ENCODE measurements around the gene FBXL7. TPM values are rescaled to one million over a fixed set of nuclear protein-coding genes. Genes with fewer than 3 reads are reported as not detected.

FBXL7 gene
- total and polyA plus RNA-seq, 4 donors, result 0.24 to 1.4 (median 1.2) TPM

- 86% methylated on average over 4 of the region's 4 CpGs for WGBS
- Histone ChIP-seq H3K9ac (ENCODE audit: low read depth in 1 of 2, low read length in 2 of 2) (no peak overlapping the region), H3K4me3 (ENCODE audit: low read depth in 1 of 3, low read length in 3 of 3) (no peak overlapping the region), H3K27ac (ENCODE audit: low read depth in 1 of 2, low read length in 2 of 2) (no peak overlapping the region), H3K27me3 (ENCODE audit: control insufficient read depth in 4 of 4, insufficient read depth in 4 of 4, low read length in 3 of 4) (no peaks in the 10 kb centered on the region), H3K9me3 (ENCODE audit: control insufficient read depth in 4 of 4, low read length in 3 of 4) (no peaks in the 10 kb centered on the region), H3K4me1 (ENCODE audit: control insufficient read depth in 4 of 4, insufficient read depth in 4 of 4, low read length in 3 of 4) (no peaks in the 10 kb centered on the region), H3K36me3 (ENCODE audit: control insufficient read depth in 4 of 4, insufficient read depth in 3 of 4, low read depth in 1 of 4, low read length in 3 of 4) (no peaks in the 10 kb centered on the region)
- no peak for DNase-seq (ENCODE audit: low spot score)
- no peak for TF ChIP-seq EGR1 (IDR thresholded peaks at IDR 0.05; ENCODE audit: low read depth in 2 of 2)
These were observed 44.1 kb downstream of the FBXL7 start for GRCh38 chr5:15544039-15544438.

- no peaks in the 10 kb centered on the region for H3K4me1 ChIP-seq (ENCODE audit: control insufficient read depth in 4 of 4, insufficient read depth in 4 of 4, low read length in 3 of 4)
- TF ChIP-seq EGR1 (IDR thresholded peaks at IDR 0.05; ENCODE audit: low read depth in 2 of 2) (no peak), TAF1 (conservative IDR thresholded peaks at IDR 0.05) (no peak), JUND (IDR thresholded peaks at IDR 0.05) (no peak), ATF3 (IDR thresholded peaks at IDR 0.05) (no peak), HNF4A (conservative IDR thresholded peaks at IDR 0.05) (no peak), YY1 (IDR thresholded peaks at IDR 0.05) (no peak), RAD21 (IDR thresholded peaks at IDR 0.05) (no peak), HNF4G (IDR thresholded peaks at IDR 0.05) (no peak), CTCF (IDR thresholded peaks at IDR 0.05; ENCODE audit: low read depth, low read length, missing input control) (no peak), FOXA2 (IDR thresholded peaks at IDR 0.05) (no peak), REST (IDR thresholded peaks at IDR 0.05) (no peak), GABPA (IDR thresholded peaks at IDR 0.05 in 1 of 2, conservative IDR thresholded peaks at IDR 0.05 in 1 of 2) (no peak), FOXA1 (IDR thresholded peaks at IDR 0.05) (no peak), MAX (IDR thresholded peaks at IDR 0.05) (no peak), RXRA (IDR thresholded peaks at IDR 0.05) (no peak), SP1 (IDR thresholded peaks at IDR 0.05) (no peak), ZBTB33 (IDR thresholded peaks at IDR 0.05) (no peak), NR2F2 (IDR thresholded peaks at IDR 0.05) (no peak)
- H3K4me3 ChIP-seq (ENCODE audit: low read depth in 1 of 3, low read length in 3 of 3), result no peak overlapping the region
- no peak overlapping the region for H3K9ac ChIP-seq (ENCODE audit: low read depth in 1 of 2, low read length in 2 of 2)
- H3K36me3 ChIP-seq (ENCODE audit: control insufficient read depth in 4 of 4, insufficient read depth in 3 of 4, low read depth in 1 of 4, low read length in 3 of 4), result no peaks in the 10 kb centered on the region
- no peak for DNase-seq (ENCODE audit: low spot score)
- H3K27ac ChIP-seq (ENCODE audit: low read depth in 1 of 2, low read length in 2 of 2), result no peak overlapping the region
- no peaks in the 10 kb centered on the region for H3K9me3 ChIP-seq (ENCODE audit: control insufficient read depth in 4 of 4, low read length in 3 of 4)
- WGBS, result 88% methylated on average over 2 of the region's 2 CpGs
- no peaks in the 10 kb centered on the region for H3K27me3 ChIP-seq (ENCODE audit: control insufficient read depth in 4 of 4, insufficient read depth in 4 of 4, low read length in 3 of 4)
These were observed 45.1 kb downstream of the FBXL7 start for GRCh38 chr5:15545082-15545481.

All from liver (tissue), 9 donors.